ENCODE measurements around the gene BTG4. TPM values are rescaled to one million over a fixed set of nuclear protein-coding genes. Genes with fewer than 3 reads are reported as not detected.

Gene BTG4
- total and polyA plus RNA-seq, 2 of the 8 experiments (the other 6 are each of a cell fraction or from before 2014, with no cell fraction given) = 0.06 TPM; not detected in 1

DNA sequence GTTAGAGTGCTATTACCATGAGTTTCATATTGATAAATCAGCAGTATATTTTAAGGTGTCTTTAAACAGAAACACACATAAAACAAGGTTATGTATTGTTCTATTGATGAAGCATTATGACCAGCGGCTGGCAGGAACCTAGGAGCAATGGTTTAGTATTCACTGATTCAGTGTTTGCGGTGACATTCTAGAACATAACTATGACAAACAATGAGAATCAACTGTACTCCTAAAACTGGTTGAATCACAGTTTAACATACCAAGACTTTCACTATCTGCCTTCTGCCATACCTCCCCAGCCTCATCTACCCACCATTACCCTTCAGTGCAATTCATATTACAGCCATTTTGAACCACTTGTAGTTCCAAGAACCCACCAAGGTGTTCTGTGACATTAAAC lies 11.2 kb upstream of the BTG4 start (continued):
- TF ChIP-seq, protein P1, sequence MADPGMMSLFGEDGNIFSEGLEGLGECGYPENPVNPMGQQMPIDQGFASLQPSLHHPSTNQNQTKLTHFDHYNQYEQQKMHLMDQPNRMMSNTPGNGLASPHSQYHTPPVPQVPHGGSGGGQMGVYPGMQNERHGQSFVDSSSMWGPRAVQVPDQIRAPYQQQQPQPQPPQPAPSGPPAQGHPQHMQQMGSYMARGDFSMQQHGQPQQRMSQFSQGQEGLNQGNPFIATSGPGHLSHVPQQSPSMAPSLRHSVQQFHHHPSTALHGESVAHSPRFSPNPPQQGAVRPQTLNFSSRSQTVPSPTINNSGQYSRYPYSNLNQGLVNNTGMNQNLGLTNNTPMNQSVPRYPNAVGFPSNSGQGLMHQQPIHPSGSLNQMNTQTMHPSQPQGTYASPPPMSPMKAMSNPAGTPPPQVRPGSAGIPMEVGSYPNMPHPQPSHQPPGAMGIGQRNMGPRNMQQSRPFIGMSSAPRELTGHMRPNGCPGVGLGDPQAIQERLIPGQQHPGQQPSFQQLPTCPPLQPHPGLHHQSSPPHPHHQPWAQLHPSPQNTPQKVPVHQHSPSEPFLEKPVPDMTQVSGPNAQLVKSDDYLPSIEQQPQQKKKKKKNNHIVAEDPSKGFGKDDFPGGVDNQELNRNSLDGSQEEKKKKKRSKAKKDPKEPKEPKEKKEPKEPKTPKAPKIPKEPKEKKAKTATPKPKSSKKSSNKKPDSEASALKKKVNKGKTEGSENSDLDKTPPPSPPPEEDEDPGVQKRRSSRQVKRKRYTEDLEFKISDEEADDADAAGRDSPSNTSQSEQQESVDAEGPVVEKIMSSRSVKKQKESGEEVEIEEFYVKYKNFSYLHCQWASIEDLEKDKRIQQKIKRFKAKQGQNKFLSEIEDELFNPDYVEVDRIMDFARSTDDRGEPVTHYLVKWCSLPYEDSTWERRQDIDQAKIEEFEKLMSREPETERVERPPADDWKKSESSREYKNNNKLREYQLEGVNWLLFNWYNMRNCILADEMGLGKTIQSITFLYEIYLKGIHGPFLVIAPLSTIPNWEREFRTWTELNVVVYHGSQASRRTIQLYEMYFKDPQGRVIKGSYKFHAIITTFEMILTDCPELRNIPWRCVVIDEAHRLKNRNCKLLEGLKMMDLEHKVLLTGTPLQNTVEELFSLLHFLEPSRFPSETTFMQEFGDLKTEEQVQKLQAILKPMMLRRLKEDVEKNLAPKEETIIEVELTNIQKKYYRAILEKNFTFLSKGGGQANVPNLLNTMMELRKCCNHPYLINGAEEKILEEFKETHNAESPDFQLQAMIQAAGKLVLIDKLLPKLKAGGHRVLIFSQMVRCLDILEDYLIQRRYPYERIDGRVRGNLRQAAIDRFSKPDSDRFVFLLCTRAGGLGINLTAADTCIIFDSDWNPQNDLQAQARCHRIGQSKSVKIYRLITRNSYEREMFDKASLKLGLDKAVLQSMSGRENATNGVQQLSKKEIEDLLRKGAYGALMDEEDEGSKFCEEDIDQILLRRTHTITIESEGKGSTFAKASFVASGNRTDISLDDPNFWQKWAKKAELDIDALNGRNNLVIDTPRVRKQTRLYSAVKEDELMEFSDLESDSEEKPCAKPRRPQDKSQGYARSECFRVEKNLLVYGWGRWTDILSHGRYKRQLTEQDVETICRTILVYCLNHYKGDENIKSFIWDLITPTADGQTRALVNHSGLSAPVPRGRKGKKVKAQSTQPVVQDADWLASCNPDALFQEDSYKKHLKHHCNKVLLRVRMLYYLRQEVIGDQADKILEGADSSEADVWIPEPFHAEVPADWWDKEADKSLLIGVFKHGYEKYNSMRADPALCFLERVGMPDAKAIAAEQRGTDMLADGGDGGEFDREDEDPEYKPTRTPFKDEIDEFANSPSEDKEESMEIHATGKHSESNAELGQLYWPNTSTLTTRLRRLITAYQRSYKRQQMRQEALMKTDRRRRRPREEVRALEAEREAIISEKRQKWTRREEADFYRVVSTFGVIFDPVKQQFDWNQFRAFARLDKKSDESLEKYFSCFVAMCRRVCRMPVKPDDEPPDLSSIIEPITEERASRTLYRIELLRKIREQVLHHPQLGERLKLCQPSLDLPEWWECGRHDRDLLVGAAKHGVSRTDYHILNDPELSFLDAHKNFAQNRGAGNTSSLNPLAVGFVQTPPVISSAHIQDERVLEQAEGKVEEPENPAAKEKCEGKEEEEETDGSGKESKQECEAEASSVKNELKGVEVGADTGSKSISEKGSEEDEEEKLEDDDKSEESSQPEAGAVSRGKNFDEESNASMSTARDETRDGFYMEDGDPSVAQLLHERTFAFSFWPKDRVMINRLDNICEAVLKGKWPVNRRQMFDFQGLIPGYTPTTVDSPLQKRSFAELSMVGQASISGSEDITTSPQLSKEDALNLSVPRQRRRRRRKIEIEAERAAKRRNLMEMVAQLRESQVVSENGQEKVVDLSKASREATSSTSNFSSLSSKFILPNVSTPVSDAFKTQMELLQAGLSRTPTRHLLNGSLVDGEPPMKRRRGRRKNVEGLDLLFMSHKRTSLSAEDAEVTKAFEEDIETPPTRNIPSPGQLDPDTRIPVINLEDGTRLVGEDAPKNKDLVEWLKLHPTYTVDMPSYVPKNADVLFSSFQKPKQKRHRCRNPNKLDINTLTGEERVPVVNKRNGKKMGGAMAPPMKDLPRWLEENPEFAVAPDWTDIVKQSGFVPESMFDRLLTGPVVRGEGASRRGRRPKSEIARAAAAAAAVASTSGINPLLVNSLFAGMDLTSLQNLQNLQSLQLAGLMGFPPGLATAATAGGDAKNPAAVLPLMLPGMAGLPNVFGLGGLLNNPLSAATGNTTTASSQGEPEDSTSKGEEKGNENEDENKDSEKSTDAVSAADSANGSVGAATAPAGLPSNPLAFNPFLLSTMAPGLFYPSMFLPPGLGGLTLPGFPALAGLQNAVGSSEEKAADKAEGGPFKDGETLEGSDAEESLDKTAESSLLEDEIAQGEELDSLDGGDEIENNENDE (IDR thresholded peaks at IDR 0.05; ENCODE audit: insufficient replicate concordance, low read length) = no peak
- TF ChIP-seq SP2 (IDR thresholded peaks at IDR 0.05; ENCODE audit: low read length) (no peak), FOSL1 (IDR thresholded peaks at IDR 0.05; ENCODE audit: insufficient read depth, low read depth, low read length) (no peak), EP300 (IDR thresholded peaks at IDR 0.05; ENCODE audit: borderline replicate concordance in 1 of 2, low read depth in 2 of 2, low read length in 2 of 2) (no peak), BRCA1 (IDR thresholded peaks at IDR 0.05; ENCODE audit: low read depth, low read length) (no peak), SIN3A (conservative IDR thresholded peaks at IDR 0.05 in 1 of 2, IDR thresholded peaks at IDR 0.05 in 1 of 2; ENCODE audit: low read depth in 1 of 2, low read length in 2 of 2) (no peak), BCL11A (IDR thresholded peaks at IDR 0.05; ENCODE audit: low read depth in 2 of 2, low read length in 2 of 2) (no peak), TBP (IDR thresholded peaks at IDR 0.05; ENCODE audit: low read depth, low read length) (no peak), TEAD4 (IDR thresholded peaks at IDR 0.05; ENCODE audit: low read depth, low read length) (no peak)
- TF ChIP-seq, protein P2, sequence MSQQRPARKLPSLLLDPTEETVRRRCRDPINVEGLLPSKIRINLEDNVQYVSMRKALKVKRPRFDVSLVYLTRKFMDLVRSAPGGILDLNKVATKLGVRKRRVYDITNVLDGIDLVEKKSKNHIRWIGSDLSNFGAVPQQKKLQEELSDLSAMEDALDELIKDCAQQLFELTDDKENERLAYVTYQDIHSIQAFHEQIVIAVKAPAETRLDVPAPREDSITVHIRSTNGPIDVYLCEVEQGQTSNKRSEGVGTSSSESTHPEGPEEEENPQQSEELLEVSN (IDR thresholded peaks at IDR 0.05) = no peak

All from H1 (cell line).